GM19328 (cell line): ENCODE data around the gene CDH7.

ENCODE experiments used
- ATAC-seq: cut with Tn5 transposase; IDR thresholded peaks from one replicate; pipeline ENCODE4 v1.9.1; 2021; ENCODE audit warnings: mild to moderate bottlenecking, moderate library complexity; ENCODE audit not compliant: unreplicated experiment

Gene CDH7

DNA sequence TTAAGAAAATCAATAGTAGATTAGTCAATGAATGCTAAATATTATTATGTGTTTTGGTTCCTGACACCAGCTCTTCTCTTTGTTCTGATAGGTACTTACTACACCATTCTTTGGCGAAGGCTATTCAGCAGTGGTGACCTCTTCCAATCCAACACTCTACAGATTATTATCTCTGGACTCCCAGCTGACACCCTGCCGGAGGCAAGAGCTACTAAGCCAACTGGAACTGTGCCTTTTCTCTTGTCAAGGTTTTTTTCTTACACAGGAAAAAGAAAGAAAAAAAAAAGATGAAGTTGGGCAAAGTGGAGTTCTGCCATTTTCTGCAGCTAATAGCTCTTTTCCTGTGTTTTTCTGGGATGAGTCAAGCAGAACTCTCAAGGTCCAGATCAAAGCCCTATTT, 11.7 kb downstream of the CDH7 start:
- ATAC-seq = no peak

DNA sequence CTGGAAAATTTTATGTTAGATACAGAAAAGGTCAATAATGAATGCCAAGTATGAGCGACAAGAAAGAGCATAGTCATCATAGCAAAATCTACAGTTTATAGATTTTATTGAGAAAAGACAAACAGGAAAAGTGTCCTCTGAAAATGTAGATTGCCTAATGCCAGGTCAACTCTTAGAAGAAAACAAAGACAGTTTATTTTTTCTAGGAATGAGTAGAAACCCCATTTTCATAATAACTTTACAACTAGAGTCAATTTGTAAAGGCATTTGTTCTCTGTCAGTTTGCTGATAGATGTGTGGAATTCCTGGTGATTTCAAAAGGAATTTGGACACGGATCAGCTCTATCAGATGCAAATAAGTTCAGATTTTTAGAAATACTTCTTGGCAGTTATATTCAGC, 16.6 kb downstream of the CDH7 start:
- ATAC-seq = no peak

DNA sequence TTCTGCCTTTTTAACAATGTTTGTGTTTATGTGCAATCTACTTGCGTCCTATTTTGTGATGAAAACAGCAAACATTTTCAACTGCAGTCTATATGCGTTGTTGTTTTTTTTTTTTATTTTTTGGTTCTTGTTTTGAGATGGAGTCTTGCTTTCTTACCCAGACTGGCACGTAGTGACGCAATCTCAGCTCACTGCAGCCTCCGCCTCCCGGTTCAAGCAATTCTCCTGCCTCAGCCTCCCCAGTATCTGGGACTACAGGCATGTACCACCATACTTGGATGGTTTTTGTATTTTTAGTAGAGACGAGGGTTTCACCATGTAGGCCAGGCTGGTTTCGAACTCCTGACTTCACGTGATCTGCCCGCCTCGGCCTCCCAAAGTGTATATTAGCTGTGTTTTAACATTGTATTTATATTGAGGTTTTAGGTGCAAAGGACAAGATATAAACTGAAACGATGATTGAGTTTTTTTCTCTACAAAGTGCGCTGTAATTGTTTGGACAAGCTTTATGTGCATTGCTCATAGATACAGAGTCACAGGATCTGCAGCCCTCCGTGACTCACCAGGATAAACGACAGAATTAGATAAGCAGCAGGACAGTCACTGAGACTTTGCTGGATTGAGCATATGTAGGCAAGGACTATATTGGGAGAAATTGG, 17.4 kb downstream of the CDH7 start:
- ATAC-seq = no peak

DNA sequence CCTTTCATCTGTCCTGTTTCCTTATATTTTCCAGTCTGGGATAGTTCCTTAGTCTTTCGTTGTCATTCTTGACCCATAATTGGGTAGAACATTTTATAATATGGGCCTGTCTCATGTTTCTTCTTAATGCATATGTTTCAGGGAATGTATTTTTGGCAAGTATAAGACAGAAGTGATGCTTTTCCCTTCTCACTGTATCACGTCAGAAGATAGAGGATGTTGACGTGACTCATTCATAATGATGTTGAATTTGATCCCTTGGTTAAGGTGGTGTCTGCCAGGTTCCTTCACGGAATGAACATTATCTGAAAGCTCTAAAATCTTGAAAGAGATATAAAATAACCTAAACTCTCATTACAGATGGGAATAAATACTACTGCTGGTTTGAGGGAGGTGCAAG, 18.8 kb downstream of the CDH7 start:
- no peak for ATAC-seq

DNA sequence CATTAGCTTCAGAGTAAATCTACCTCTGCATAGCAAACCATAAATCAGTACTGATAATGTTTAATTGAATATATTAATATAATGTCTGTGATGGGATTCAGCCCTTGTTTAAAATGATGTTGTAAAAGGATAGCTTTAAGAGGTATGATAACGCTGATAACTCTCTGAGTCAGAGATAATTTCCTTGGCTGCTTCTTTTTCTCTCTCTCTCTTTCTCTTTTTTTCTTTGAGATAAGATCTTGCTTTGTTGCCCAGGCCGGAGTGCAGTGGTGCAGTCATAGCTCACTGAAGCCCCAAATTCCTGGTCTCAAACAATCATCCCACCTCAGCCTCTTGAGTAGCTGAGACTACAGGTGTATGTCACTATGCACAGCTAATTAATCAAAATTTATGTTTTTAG, 35.7 kb downstream of the CDH7 start:
- no peak for ATAC-seq

DNA sequence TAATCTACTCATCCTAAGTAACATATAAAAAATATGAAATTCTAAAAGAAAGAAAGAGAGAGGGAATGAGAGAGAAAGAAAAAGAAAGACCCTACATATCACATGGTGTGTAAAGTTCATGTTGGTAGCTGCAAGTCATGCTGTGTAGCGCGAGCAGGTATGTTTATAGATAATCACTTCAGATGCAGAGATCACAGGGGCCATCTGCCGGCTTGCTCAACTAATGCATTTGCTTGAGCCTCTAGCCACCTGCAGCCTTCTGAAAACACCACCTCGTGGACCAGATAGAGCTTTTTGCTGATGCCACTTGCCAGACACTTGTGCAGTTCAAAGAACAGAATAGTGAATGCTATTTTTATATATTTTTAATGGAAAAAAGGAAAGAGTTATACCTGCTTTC, 37.6 kb downstream of the CDH7 start:
- ATAC-seq = no peak

DNA sequence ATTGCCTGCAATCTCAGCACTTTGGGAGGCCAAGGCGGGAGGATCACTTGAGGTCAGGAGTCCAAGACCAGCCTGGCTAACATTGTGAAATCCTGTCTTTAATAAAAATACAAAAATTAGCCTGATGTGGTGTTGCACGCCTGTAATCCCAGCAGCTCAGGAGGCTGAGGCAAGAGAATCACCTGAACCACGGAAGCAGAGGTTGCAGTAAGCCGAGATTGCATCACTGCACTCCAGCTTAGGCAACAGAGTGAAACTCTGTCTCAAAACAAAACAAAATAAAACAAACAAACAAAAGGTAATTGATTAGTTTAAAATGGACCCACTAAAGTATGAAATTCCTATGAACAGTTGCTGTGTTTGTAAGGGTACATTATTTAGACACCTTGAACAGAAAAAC, 39.8 kb downstream of the CDH7 start:
- no peak for ATAC-seq

DNA sequence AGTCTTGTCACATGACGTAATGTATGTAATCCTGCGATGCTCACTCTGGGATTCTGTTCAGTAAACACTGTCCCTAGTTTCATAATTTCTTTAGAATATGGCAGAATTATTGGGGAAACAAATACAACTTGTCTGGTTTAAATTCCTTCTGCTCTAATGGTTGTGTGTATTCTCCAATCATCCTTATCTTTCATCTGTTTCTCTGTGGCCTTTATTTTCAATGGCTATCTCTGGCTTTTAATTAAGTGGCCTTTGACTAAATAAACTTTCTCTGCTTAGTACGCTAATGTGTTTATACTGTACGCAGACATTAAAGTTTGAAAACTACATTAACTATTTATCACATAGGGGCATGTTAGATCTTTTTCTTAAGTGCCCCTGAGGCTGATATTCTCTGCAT, 40.9 kb downstream of the CDH7 start:
- no peak for ATAC-seq

DNA sequence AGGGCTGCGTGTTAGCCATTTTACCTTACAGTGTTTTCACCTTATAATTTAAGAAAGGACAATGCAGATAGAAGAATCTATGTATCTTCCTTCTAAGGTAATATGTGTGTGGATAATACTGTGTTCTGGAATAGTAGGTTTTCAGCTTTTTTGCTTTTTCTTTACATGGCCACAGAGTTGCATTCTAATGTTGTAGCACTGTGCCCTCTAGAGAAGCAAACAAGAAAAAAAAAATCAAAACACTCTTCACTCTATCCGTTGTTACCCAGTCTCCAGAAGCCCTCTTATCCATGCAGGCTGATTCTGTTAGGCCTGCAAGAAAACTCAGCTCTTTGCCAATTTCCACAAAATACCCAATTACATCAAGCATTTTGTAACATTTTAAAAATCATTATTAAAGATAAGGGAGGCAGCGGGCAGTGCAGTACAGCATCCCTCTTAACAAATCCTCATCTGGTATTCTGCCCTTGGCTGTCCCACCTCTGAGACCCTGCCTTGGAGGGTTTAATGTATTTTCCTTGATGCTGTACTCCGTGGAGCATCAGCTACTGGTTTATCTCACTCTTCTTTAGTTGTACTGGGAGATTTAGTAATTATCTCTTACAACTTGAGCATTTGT, 41.8 kb downstream of the CDH7 start:
- no peak for ATAC-seq

DNA sequence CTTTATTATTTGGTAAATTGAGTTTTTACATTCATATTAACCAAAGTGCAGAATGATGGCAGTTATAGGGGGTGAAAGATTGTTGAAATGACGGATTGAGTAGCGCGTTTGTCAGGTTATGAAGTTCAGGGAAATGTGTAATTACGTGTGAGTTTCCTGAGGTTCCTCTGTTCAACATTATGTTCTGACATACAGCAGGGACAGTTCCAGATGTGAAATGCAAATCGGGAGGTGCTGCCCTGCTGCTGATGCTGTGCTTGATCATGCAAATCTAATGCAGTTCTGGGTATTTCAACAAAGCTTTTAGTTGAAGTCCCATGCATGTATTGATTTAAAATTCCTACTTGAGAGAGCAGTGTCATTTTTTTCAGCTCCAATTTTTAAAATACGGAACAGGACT, 57.9 kb downstream of the CDH7 start:
- ATAC-seq = no peak

DNA sequence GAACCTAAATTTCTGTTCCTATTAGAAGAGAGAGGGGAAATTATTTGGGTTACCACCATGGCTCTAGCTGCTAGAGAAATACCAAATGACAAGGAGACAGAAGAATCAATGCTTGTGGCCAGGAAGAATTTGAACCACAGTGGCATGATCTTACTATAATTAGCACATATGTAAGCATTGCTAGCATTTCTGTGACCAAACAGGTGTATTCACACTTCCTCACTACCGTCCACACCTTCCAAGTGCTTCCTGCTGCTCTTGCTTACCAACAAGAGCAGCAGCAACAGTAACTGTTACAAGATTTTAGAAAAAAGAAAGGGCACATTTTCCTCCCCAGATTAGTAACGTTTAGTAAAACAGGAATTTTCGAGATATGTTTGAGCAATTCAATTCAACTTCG, 60.5 kb downstream of the CDH7 start:
- ATAC-seq = no peak

DNA sequence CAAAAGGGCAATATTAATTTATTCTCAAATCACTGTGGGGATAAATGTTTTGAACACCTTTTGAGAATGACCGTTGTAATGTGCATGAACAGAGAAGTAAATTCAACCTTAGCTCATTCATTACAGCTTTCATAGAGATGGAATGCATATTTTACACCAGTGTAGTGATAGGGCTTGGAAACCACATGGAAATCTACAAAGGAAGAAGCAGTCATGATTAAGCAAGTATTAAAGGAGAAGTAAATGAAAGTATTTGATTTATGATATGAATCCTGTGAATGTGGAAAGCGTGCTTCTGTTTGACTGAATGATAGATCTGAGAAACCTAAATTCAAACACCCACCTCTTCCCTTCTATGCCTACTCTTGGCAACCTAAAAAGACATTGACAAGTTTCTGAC, 64.7 kb downstream of the CDH7 start:
- no peak for ATAC-seq

DNA sequence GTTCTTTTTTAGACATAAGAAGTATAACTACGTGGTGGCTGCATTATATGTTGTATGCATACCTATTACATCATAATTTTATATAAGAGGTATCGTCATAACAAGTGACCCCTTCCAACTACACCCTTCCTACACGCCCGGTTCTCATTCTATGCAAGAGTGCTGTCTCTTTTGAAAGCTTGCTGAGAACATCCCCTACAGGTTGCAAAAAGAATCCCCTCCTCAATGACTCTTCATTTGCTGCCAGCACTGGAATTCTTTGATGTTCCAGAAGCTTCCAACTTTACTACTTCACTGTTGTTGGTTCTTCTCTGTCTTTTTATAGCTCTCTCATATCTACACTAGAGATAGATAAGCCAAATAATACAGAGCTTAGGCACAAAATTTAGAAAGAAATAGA, 66.4 kb downstream of the CDH7 start:
- no peak for ATAC-seq

DNA sequence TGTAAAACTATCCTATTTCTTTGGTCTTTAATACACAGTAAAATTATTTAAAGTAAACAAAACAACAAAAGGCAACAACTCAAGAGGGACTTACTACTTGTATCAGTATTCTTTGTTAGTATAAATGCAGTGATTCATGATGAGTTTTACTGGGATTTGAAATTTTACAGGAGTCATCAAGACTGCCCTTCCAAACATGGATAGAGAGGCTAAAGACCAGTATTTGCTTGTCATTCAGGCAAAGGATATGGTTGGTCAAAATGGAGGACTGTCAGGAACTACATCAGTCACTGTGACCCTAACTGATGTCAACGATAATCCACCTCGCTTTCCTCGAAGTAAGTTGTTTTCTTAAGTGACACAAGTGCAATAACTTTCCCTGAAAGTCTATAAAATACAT, 71.1 kb downstream of the CDH7 start:
- no peak for ATAC-seq

DNA sequence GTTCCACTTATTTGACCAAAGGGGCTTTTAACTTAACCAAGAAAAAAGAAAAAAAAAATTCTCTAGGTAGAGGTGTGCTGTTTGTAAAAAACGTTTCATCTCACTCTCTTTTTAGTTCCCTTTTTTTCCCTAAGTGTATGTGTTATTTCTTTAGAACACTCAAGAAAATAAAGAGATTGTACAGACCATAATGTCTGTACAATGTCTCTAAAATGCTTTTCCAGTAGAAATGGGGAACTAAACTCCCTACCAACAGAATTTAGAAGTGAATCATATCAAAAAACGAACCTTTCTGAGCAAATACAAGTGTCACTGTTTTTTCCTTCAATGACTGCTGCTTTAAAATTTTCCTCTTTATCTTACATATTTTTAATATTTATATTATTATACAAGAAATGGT, 72.0 kb downstream of the CDH7 start:
- ATAC-seq = no peak

DNA sequence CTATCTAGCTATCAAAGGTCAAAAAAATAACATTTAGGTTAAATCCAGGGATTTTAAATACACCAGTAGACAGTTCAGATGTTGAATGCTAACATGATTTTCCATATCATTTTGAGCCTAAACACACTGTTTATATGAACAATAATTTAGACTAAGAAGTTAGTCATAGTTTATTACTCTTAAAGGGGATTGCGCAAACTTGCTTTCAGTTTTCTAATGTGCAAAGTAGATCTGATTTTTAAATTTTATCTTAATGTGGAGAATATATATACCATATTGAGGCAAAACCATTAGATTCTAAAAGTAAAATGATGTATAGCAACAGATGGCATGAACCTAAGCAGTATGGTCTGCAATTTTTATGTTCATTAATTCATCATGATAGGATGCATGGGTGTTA, 76.6 kb downstream of the CDH7 start:
- no peak for ATAC-seq

DNA sequence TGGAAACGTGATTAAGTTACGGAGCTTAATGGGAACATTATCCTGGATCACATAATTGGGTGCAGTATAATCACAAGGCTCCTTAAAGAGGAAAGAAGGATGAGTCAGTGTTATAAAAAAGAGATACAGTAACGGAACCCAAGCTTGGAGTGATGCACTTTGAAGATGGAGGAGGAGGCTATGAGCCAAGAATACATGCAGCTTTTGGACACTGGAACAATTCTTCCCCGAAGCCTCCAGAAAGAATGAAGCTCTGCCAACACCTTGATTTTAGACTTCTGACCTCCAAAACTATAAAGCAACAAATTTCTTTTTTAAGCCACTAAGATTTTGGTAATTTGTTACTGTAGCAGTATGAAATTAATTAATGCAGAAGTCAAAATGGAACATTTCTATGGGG, 85.1 kb downstream of the CDH7 start:
- no peak for ATAC-seq

DNA sequence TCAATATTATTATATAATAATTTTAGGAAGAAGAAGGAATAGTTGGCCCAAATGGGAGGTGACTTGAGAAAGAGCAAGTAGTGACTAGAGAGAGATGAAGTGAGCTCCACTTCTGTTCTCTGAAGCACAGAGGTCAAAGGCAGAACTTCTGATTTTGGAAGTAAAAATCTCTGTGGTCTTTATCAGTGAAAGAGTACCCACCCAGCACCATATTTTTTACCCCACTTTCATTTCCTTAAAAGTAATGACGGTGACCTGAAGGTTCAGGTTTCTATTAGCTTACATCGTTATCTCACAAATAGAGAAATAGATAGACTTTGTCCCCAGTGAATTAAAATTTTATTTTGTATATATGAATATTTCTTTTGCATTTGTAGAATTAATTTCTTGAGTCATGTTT, 95.3 kb downstream of the CDH7 start:
- ATAC-seq = no peak

DNA sequence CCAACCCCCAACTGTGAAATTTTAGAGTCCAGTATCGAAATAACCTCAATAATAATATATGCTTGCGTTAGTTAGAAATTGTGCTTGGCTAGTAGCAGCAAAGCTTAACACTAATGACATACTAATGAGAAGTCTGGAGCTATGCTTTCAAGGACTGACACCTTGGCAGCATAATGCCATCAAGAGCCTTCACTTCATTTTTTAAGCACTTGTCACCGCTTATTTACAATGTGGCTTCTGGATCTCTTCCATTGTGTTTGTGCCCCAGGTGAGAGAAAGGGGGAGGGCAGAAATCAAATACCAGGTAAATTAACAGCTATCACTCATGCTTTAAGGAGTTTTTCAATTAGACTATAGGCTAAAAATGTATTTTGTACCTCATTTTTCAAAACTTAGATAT, 101.5 kb downstream of the CDH7 start:
- ATAC-seq = no peak

DNA sequence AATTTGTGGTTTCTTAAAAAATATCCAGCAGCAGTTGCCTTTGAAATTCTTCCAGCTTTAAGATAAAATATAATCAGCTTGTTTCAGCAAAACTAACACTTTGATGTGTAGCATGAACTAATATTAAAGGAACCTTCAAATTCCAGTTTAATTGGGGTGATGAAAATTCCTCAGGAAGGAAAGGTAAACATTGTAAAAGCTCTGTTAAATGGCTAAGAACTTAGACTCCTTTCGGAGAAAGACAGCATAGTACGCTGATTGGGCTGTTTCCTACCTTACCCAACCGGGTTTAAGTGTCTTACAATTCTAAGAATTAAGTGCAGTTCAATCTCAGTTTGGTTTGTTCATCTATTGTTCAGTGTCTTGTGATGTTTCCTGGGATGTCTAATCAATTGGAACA, 108.3 kb downstream of the CDH7 start:
- no peak for ATAC-seq

DNA sequence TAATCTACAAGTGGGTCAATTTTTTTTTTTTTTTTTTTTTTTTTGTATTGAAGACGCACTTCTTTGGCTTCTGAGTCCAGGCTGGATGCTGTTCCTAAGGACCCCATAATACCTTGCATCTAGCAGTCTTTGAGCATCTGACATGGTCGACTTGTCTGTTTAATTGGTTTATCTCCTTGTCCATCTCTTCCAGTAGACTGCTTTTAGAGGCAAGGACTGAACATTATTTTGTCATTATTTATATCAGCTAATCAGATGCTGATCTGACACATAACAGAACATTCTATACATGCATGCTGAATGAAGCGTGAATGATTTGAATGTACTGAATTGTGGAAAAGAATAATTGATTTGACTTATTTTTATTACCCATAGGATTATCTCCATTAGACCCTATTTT, 118.7 kb downstream of the CDH7 start:
- ATAC-seq = no peak

DNA sequence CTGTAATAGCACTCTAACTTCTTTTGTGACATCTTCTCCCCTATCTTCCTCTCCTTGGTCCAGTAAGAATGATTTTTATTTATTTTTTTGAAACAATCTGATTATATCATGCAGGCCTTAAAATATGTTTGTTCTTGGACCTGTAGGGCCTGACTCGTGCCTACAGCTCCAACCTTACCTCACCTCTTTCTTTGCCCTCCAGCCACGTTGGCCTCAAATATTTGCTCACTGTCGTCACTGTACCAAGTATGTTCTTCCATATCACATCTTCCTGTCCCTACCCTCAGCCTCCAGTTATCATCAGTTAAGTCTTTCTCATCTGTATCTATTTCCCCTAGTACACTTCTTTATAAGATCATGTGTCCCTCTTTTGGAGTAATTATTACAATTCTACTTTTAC, 125.5 kb downstream of the CDH7 start:
- ATAC-seq = no peak

DNA sequence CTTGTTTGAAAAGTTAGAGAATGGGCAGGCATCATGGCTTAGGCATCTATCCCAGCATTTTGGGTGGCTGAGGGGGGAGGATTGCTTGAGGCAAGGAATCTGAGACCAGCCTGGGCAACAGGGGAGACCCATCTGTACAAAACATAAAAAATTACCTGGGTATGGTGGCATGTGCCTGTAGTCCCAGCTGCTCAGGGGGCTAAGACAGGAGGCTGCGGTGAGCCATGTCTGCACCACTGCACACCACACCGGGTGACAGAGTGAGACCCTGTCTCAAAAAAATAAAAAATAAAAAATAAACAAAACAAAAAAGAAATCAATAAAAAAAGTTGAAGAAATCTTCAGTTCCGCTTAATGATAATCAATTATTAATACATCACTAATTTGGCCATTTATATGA, 146.5 kb downstream of the CDH7 start:
- no peak for ATAC-seq
